Transverse colon (tissue), 4 donors: ENCODE results near the gene ZXDC. TPM values are rescaled to one million over a fixed set of nuclear protein-coding genes. Genes with fewer than 3 reads are reported as not detected.

ENCODE experiments used
- DNase-seq: peaks from one replicate; pipeline ENCODE4 v3.0.0-alpha.2; 2019
- H3K27ac ChIP-seq, 4 donors: fragments of 200-600 bp; sonication (generic); 2 replicates each; pipeline ENCODE4 v1.5.1; 2016 to 2018; ENCODE audit warnings: inconsistent platforms in 4 of 4
- H3K27me3 ChIP-seq: fragments of 200-600 bp; sonication (generic); 2 replicates; pipeline ENCODE4 v1.5.1; 2017; ENCODE audit warnings: inconsistent platforms
- H3K36me3 ChIP-seq, 4 donors: fragments of 200-600 bp; sonication (generic); 2 replicates each; pipeline ENCODE4 v1.5.1; 2017 to 2019; ENCODE audit warnings: inconsistent platforms in 4 of 4
- H3K4me1 ChIP-seq, 4 donors: fragments of 200-600 bp; sonication (generic); 2 replicates each; pipeline ENCODE4 v1.5.1; 2017 to 2020; ENCODE audit warnings: inconsistent platforms in 4 of 4
- H3K4me3 ChIP-seq, 4 donors: fragments of 200-600 bp; sonication (generic); 1 replicate in 1 of 4; 2 replicates in 3 of 4; pipeline versions ENCODE4 v1.5.1 to v1.6.1; 2017 to 2019; ENCODE audit warnings: inconsistent platforms in 4 of 4
- H3K9me3 ChIP-seq, 2 donors: fragments of 200-600 bp; sonication (generic); 2 replicates each; pipeline ENCODE4 v1.5.1; 2017 to 2019; ENCODE audit warnings: inconsistent platforms in 2 of 2
- EP300 ChIP-seq: sonication (generic); formaldehyde crosslinking; IDR thresholded peaks from one replicate; pipeline ENCODE4 v1.6.1; 2017; ENCODE audit warnings: antibody characterized with exemption, low read depth
- POLR2A ChIP-seq: fragments of 450-650 bp; IDR thresholded peaks from one replicate; pipeline ENCODE4 v1.6.1; 2016; ENCODE audit warnings: antibody characterized with exemption, mild to moderate bottlenecking, moderate library complexity
- POLR2AphosphoS5 ChIP-seq, 3 donors: sonication (generic); formaldehyde crosslinking; IDR thresholded peaks; one replicate each; pipeline ENCODE4 v1.6.1; 2016; ENCODE audit warnings: antibody characterized with exemption in 3 of 3
- WGBS, 2 donors: methylation state at CpG; one replicate each; pipeline ENCODE4 v1.1.5; 2018; ENCODE audit warnings: low coverage in 1 of 2; 5-methylcytosine and 5-hydroxymethylcytosine counted together
- in situ Hi-C, 4 donors: fragments of 200-750 bp; cut with MboI; loops; one replicate each; pipeline versions ENCODE4 v1.15.0 to v1.15.1; 2017; ENCODE audit warnings: low sequenced_read_pairs in 3 of 4, low pct_ligation_motif_present in 1 of 4, low pct_unique_long_range_greater_than_20kb in 1 of 4
- intact Hi-C: fragments of 100-400 bp; cut with DNase I; formaldehyde crosslinking; loops from one replicate; pipeline ENCODE4 v1.15.1; 2023; ENCODE audit warnings: low total_unique reads
- total RNA-seq, 4 donors: library from RNA; depleted of rRNA; stranded (reverse); fragments of >200 nt; gene quantifications; one replicate each; pipeline ENCODE4 v1.1.0, GENCODE V29; 2016
- TF ChIP-seq, protein P1 (sequence below), 5 experiments: fragments of 200-600 bp in 3 of 5; fragments of 450-650 bp in 2 of 5; sonication (generic) in 3 of 5; IDR thresholded peaks; 1 replicate in 2 of 5; 2 replicates in 3 of 5; pipeline ENCODE4 v1.5.1; 2016 to 2017; ENCODE audit warnings: antibody characterized with exemption in 5 of 5, inconsistent platforms in 3 of 5, mild to moderate bottlenecking in 2 of 5, moderate library complexity in 1 of 5

The ZXDC gene
- total RNA-seq, 4 donors from 2014 or later = 44.6 to 81.2 (median 46.4) TPM

DNA sequence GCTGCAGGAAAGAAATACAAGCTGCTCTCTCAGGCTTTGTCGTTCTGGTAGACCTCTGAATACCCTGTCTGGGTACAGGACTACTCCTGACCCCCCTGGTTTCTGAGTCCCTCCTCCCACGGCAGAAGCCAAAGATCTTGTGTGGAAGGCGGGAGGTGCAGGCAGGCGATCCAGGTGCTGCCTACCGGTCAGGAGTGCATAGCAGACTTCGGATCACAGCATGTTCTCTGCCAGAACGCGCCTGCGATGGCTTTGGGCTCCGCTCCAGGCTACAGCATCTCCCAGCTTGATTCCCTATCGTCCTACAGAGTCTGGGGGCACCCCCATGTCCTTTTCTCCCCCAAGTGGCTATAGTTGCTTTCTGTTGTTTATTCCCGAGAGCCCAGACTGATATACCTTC, 83.4 kb downstream of the ZXDC start:
- no peak overlapping the region for H3K4me3 ChIP-seq
- TF ChIP-seq EP300 (no peak), POLR2AphosphoS5 (IDR thresholded peaks at IDR 0.05) (no peak), POLR2A (no peak)
- TF ChIP-seq, protein P1, sequence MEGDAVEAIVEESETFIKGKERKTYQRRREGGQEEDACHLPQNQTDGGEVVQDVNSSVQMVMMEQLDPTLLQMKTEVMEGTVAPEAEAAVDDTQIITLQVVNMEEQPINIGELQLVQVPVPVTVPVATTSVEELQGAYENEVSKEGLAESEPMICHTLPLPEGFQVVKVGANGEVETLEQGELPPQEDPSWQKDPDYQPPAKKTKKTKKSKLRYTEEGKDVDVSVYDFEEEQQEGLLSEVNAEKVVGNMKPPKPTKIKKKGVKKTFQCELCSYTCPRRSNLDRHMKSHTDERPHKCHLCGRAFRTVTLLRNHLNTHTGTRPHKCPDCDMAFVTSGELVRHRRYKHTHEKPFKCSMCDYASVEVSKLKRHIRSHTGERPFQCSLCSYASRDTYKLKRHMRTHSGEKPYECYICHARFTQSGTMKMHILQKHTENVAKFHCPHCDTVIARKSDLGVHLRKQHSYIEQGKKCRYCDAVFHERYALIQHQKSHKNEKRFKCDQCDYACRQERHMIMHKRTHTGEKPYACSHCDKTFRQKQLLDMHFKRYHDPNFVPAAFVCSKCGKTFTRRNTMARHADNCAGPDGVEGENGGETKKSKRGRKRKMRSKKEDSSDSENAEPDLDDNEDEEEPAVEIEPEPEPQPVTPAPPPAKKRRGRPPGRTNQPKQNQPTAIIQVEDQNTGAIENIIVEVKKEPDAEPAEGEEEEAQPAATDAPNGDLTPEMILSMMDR (IDR thresholded peaks at IDR 0.05) = no peak
- intact Hi-C loops = no loop called here
- no peaks in the 10 kb centered on the region for H3K36me3 ChIP-seq
- in situ Hi-C loops = loop anchor here (5.0 to 25.0 kb wide), 6 partner anchors 137 to 260 kb away; no protein-coding TSS in a partner anchor
- H3K9me3 ChIP-seq = no peaks in the 10 kb centered on the region
- DNase-seq = no peak
- peaks cover 25% of the 10 kb centered on the region for H3K27me3 ChIP-seq
- H3K27ac ChIP-seq = no peak overlapping the region
- H3K4me1 ChIP-seq = peaks cover 5 to 18% (median 7%) of the 10 kb centered on the region in 4 donors
- WGBS, 2 donors = 58 to 75% methylated on average over 2 to 12 of the region's 12 CpGs

DNA sequence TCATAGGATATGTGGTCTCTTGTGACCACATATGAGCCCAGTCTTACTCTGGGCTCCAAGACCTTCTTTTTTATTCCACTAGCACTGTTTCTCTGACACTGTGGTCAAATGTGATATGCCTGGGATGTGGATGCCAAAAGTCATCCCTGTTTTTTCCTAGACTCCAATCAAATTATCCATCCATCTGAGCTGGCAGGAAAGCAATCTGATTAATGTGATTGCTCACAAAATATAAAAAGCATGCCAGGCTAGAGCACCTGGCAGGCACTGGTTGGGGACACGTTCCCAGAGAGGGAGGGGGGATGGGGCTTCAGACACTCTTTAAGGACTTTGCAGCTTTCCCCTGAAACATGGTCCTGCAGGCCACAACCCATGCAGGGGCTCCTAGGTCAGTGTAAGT, 84.1 kb downstream of the ZXDC start:
- WGBS, 2 donors = 50% methylated on average over 1 of the region's 1 CpG; no CpG with 5 or more reads in 1 of the 2 donors
- Histone ChIP-seq H3K27me3 (peaks cover 25% of the 10 kb centered on the region), H3K4me3 (no peak overlapping the region), H3K36me3 (no peaks in the 10 kb centered on the region), H3K4me1 (peaks cover 5 to 18% (median 7%) of the 10 kb centered on the region in 4 donors), H3K27ac (no peak overlapping the region), H3K9me3 (no peaks in the 10 kb centered on the region)
- in situ Hi-C loops = loop anchor here (5.0 to 25.0 kb wide), 6 partner anchors 137 to 259 kb away; no protein-coding TSS in a partner anchor
- intact Hi-C loops = no loop called here
- DNase-seq = no peak
- TF ChIP-seq, protein P1 (IDR thresholded peaks at IDR 0.05) = no peak

DNA sequence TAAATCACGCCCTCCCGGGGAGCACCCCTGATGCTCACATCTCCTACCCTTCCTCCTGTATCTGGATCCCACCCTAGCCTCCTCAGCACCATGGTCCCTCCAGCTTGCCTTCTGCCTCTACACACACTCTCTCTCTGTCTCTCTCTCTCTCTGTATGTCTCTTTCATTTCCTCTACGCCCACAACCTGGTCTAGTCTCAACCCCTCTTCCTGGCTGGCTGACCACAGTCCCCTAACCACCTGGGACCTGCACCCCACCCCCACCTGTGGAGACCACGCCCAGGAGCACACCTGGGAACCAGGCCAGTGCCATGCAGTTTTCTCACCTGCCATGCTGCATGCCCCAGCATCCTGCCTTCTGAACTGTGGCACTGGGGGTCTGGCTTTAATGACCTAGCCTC, 84.9 kb downstream of the ZXDC start:
- in situ Hi-C loops (loop anchor here (5.0 to 25.0 kb wide), 6 partner anchors 136 to 258 kb away; no protein-coding TSS in a partner anchor), intact Hi-C loops (no loop called here)
- peaks cover 22% of the 10 kb centered on the region for H3K27me3 ChIP-seq
- DNase-seq = no peak
- H3K4me1 ChIP-seq = peaks cover 5 to 18% (median 7%) of the 10 kb centered on the region in 4 donors
- whole genome bisulfite sequencing, 2 donors = 63 to 85% methylated on average over 2 to 4 of the region's 4 CpGs
- TF ChIP-seq EP300 (no peak), POLR2AphosphoS5 (IDR thresholded peaks at IDR 0.05) (no peak), POLR2A (no peak)
- TF ChIP-seq, protein P1 (IDR thresholded peaks at IDR 0.05) = no peak
- H3K36me3 ChIP-seq = no peaks in the 10 kb centered on the region
- no peak overlapping the region for H3K4me3 ChIP-seq
- no peaks in the 10 kb centered on the region for H3K9me3 ChIP-seq
- no peak overlapping the region for H3K27ac ChIP-seq

DNA sequence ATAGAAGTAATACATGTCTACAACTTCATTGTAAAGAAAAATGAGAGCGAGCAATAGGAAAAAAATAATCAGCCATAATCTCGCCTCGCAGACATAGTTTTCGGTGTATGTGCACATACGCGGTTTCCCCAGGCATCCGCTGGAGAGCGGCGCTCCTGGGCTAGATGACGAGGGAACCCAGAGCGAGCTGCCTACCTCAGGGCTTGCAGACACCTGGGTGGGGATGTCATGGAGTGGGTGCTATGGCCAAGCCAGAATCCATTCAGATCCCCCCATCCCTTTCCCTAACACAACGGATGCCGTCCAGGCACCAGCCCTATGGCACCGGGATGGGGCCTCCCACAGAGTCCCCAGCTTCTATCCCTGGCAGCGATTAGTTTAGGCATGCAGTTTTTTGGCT, 85.5 kb downstream of the ZXDC start:
- intact Hi-C loops (no loop called here), in situ Hi-C loops (loop anchor here (5.0 to 25.0 kb wide), 6 partner anchors 135 to 258 kb away; no protein-coding TSS in a partner anchor)
- Histone ChIP-seq H3K27me3 (peaks cover 16% of the 10 kb centered on the region), H3K4me3 (no peak overlapping the region), H3K4me1 (peaks cover 5 to 18% (median 7%) of the 10 kb centered on the region in 4 donors), H3K27ac (no peak overlapping the region), H3K36me3 (no peaks in the 10 kb centered on the region), H3K9me3 (no peaks in the 10 kb centered on the region)
- 91 to 92% methylated on average over 7 to 15 of the region's 15 CpGs for WGBS, 2 donors
- no peak for DNase-seq
- TF ChIP-seq POLR2A (no peak), POLR2AphosphoS5 (IDR thresholded peaks at IDR 0.05) (no peak), EP300 (no peak)
- TF ChIP-seq, protein P1 (IDR thresholded peaks at IDR 0.05) = no peak
